ENCODE data around the gene IL1B. TPM values are rescaled to one million over a fixed set of nuclear protein-coding genes. Genes with fewer than 3 reads are reported as not detected.
A peak's percentile ranks its signal among the peaks of the same experiment; 100 is the strongest.

IL1B gene
- total and polyA plus RNA-seq, 2 of the 8 experiments (the other 6 are each of a cell fraction or from before 2014, with no cell fraction given) = not detected

DNA sequence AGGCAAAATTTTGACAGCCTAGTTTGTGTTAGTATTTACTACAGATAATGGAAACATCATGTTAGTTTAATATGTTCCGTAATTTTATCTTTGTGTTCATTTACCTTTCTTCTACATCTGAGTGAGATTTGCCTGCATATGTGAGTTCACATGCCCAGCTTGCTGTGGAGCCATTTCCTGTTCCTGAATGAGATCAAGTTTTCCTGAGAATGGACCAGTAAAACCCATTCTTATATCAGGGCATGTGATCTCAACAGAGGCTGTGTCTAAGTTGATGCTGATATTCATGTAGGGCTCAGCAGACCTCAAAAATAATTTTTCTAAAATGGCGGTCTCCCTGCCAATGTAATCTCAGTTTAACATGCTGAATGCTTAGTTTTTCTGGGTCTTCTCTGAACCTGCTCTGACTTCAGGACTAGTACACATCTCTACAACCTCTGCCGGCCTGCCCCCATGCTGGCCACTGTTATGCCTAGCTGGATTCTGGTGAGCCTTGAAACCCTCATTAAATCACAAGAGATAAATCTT, 53.3 kb downstream of the IL1B start:
- no peak overlapping the region for H3K23ac ChIP-seq (ENCODE audit: insufficient read length)
- H2BK20ac ChIP-seq (ENCODE audit: low read length) = no peak overlapping the region
- CTCF ChIA-PET (ENCODE audit: partially characterized antibody) = interaction anchor here (1.2 to 1.4 kb wide), 2 partner anchors 10 to 176 kb away, joined by 4 read pairs; no protein-coding TSS in a partner anchor
- no peak overlapping the region for H4K8ac ChIP-seq (ENCODE audit: extremely low read depth, insufficient read depth, low read length)
- POLR2A ChIA-PET (ENCODE audit: partially characterized antibody) = interaction anchor here (1.4 kb wide), 1 partner anchor 9 kb away, joined by 3 read pairs; no protein-coding TSS in a partner anchor
- no peak overlapping the region for H3K14ac ChIP-seq (ENCODE audit: insufficient read length)
- H3K4me3 ChIP-seq (ENCODE audit: extremely low read depth in 1 of 4, insufficient read depth in 2 of 4, low read depth in 3 of 4, low read length in 4 of 4) = no peak overlapping the region
- H3K18ac ChIP-seq (ENCODE audit: extremely low read depth, low read length) = no peak overlapping the region
- H4K5ac ChIP-seq (ENCODE audit: insufficient read length, low read depth, low read length) = no peak overlapping the region
- H3K79me2 ChIP-seq (ENCODE audit: control insufficient read depth in 1 of 2, insufficient read depth in 2 of 2, low read length in 2 of 2) = no peaks in the 10 kb centered on the region
- H2AFZ ChIP-seq (ENCODE audit: low read length) = peak overlapping the region; percentile 64; the same call in 1 of the 2 replicates
- no peak overlapping the region for H2BK120ac ChIP-seq (replicated peaks; ENCODE audit: low read depth, low read length)
- H3K4me2 ChIP-seq (ENCODE audit: insufficient read depth in 1 of 2, low read depth in 2 of 2, low read length in 2 of 2) = no peak overlapping the region; a peak in 1 of 4 replicates
- H3K36me3 ChIP-seq (ENCODE audit: control insufficient read depth in 2 of 4, insufficient read depth in 4 of 4, low read length in 3 of 4) = no peaks in the 10 kb centered on the region
- no peak overlapping the region for H3K56ac ChIP-seq (replicated peaks; ENCODE audit: insufficient read length, low read depth, low read length)
- H2BK15ac ChIP-seq (ENCODE audit: low read length) = no peak overlapping the region
- H3K4me1 ChIP-seq (replicated peaks in 1 of 4; ENCODE audit: control insufficient read depth in 3 of 4, insufficient read depth in 4 of 4, low read length in 3 of 4) = peaks cover 0 to 18% (median 3%) of the 10 kb centered on the region in 4 experiments; a peak in 3 of 7 replicates
- H2AK5ac ChIP-seq (ENCODE audit: low read depth, low read length) = no peak overlapping the region
- no peak overlapping the region for H2BK12ac ChIP-seq (ENCODE audit: low read depth, low read length)
- H2BK5ac ChIP-seq (ENCODE audit: low read depth, low read length) = no peak overlapping the region
- no peak overlapping the region for H4K91ac ChIP-seq (replicated peaks; ENCODE audit: insufficient read length, low read length)
- 91% methylated on average over 3 of the region's 3 CpGs; no CpG with 5 or more reads in 1 of the 2 experiments for WGBS, 2 experiments (ENCODE audit: extremely low coverage in 1 of 2, insufficient coverage in 1 of 2, insufficient read length in 1 of 2, insufficient replicate concordance in 2 of 2, low coverage in 1 of 2, low lambda C conversion rate in 2 of 2, missing lambda C conversion rate in 1 of 2)
- H4K20me1 ChIP-seq (replicated peaks in 1 of 2; ENCODE audit: control insufficient read depth in 1 of 2, insufficient read depth in 2 of 2, low read length in 2 of 2) = no peaks in the 10 kb centered on the region
- H3K79me1 ChIP-seq (ENCODE audit: low read depth, low read length) = no peaks in the 10 kb centered on the region
- no peaks in the 10 kb centered on the region for H3K27me3 ChIP-seq (replicated peaks in 1 of 4; ENCODE audit: control insufficient read depth in 3 of 4, extremely low read depth in 1 of 4, insufficient read depth in 3 of 4, low read length in 3 of 4)
- no peak for TF ChIP-seq EZH2 (IDR thresholded peaks at IDR 0.05; ENCODE audit: low read depth, low read length, severe bottlenecking)
- no peak for TF ChIP-seq JUND (IDR thresholded peaks at IDR 0.05; ENCODE audit: low read length)
- no peak for TF ChIP-seq TBP (IDR thresholded peaks at IDR 0.05; ENCODE audit: low read depth, low read length)
- TF ChIP-seq ZNF274 (IDR thresholded peaks at IDR 0.05; ENCODE audit: borderline replicate concordance, extremely low read depth, low read length) = no peak
- no peak for TF ChIP-seq POU5F1 (IDR thresholded peaks at IDR 0.05; ENCODE audit: low read depth, low read length)
- H3K23me2 ChIP-seq (ENCODE audit: low read depth, low read length) = no peaks in the 10 kb centered on the region
- H3K9ac ChIP-seq (replicated peaks in 1 of 4; ENCODE audit: extremely low read depth in 1 of 4, low read depth in 3 of 4, low read length in 3 of 4) = no peak overlapping the region
- H3K4ac ChIP-seq (replicated peaks; ENCODE audit: insufficient read length, low read depth, low read length) = no peak overlapping the region
- DNase-seq (ENCODE audit: low read depth in 1 of 2, low spot score in 2 of 2) (no peak), FAIRE-seq (no peak)
- H3K9me3 ChIP-seq (ENCODE audit: insufficient read depth in 2 of 2, low read depth in 1 of 2, low read length in 1 of 2) = no peaks in the 10 kb centered on the region
- no peak overlapping the region for H3K27ac ChIP-seq (ENCODE audit: low read depth, low read length)

Measured in H1 (cell line).